ENCODE measurements around the gene SLC44A4.

- no peak for TF ChIP-seq CTCF (optimal IDR thresholded peaks at IDR 0.05 in 1 of 3, IDR thresholded peaks at IDR 0.05 in 1 of 3, conservative IDR thresholded peaks at IDR 0.05 in 1 of 3; ENCODE audit: extremely low read depth in 1 of 3, insufficient read depth in 2 of 3, low read length in 3 of 3)
- TF ChIP-seq EZH2 (IDR thresholded peaks at IDR 0.05; ENCODE audit: low read length) = no peak
Measured at GRCh38 chr6:31819871-31820299, 58.9 kb downstream of the SLC44A4 start.
